ENCODE results near the gene TSPAN7. TPM values are rescaled to one million over a fixed set of nuclear protein-coding genes. Genes with fewer than 3 reads are reported as not detected.

Gene TSPAN7
- total RNA-seq, 1 donor from 2014 or later = 54.6 TPM

DNA sequence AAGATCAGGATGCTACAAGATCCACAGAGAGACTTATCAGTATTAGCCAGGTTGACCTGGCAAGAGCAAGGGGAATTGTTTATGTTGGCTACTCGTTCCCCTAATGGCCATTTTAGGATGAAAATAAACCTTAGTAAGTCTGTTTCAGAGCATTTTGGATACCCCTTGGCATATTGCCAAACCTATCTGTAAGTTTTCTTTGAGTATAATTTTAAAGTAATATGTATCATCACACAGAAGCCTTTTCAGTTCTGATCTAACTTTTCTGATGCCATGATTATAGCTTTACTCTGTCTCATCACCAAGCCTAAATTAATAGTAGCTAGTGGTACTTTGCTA, 99.7 kb downstream of the TSPAN7 start:
- TF ChIP-seq, protein P1, sequence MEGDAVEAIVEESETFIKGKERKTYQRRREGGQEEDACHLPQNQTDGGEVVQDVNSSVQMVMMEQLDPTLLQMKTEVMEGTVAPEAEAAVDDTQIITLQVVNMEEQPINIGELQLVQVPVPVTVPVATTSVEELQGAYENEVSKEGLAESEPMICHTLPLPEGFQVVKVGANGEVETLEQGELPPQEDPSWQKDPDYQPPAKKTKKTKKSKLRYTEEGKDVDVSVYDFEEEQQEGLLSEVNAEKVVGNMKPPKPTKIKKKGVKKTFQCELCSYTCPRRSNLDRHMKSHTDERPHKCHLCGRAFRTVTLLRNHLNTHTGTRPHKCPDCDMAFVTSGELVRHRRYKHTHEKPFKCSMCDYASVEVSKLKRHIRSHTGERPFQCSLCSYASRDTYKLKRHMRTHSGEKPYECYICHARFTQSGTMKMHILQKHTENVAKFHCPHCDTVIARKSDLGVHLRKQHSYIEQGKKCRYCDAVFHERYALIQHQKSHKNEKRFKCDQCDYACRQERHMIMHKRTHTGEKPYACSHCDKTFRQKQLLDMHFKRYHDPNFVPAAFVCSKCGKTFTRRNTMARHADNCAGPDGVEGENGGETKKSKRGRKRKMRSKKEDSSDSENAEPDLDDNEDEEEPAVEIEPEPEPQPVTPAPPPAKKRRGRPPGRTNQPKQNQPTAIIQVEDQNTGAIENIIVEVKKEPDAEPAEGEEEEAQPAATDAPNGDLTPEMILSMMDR (IDR thresholded peaks at IDR 0.05) = no peak
- no peak overlapping the region for H3K4me3 ChIP-seq
- no peak for DNase-seq
- no peaks in the 10 kb centered on the region for H3K27me3 ChIP-seq (ENCODE audit: low read depth)
- no peaks in the 10 kb centered on the region for H3K4me1 ChIP-seq
- no peaks in the 10 kb centered on the region for H3K36me3 ChIP-seq
- no peak overlapping the region for H3K27ac ChIP-seq
- no peaks in the 10 kb centered on the region for H3K9me3 ChIP-seq
- intact Hi-C loops (cut with DNase I) = no loop called here
- ATAC-seq = no peak

DNA sequence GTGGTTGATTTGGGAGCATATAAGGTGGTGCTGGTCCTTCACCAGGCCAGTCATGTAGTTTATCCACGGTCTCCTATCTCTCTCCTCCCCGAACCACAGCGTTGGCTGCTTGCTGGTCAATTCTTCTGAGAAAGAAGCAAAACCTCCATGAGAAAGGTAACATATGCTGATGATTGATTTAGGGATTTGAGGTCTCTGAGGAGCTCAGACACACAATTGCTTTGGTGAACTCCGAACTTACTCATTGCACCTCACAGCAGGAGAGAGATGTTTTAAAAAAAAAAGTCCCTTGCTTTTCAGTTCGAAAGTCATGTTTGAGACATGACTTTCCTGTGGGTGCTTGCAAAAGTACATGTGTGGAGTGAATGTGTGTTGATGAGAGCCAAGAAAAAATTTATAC, 100.2 kb downstream of the TSPAN7 start:
- no peaks in the 10 kb centered on the region for H3K9me3 ChIP-seq
- intact Hi-C loops (cut with DNase I) = no loop called here
- H3K4me1 ChIP-seq = no peaks in the 10 kb centered on the region
- no peak overlapping the region for H3K4me3 ChIP-seq
- ATAC-seq (no peak), DNase-seq (no peak)
- TF ChIP-seq, protein P1 (IDR thresholded peaks at IDR 0.05) = no peak
- H3K36me3 ChIP-seq = no peaks in the 10 kb centered on the region
- H3K27ac ChIP-seq = no peak overlapping the region
- H3K27me3 ChIP-seq (ENCODE audit: low read depth) = no peaks in the 10 kb centered on the region

DNA sequence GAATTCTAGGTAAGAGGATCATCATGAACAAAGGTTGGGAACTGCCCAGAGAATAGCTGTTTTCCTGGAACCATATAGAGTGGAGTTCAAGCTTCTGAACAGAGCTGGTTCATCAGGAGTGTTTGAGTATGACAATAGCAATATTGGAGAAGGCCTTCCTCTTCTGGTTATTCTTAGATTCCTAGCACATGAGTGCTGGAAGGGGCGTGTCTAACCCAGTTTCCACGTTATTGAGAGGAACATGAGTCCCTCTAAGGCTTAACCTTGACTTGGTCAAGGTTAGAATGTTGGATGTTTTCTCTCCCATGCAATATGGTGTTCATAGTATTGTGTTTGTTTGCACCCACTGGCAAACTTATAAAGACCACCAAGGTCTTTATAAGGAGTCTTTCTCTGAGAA, 101.3 kb downstream of the TSPAN7 start:
- Histone ChIP-seq H3K9me3 (no peaks in the 10 kb centered on the region), H3K36me3 (no peaks in the 10 kb centered on the region), H3K27me3 (ENCODE audit: low read depth) (no peaks in the 10 kb centered on the region), H3K27ac (no peak overlapping the region), H3K4me3 (no peak overlapping the region), H3K4me1 (no peaks in the 10 kb centered on the region)
- no peak for ATAC-seq
- intact Hi-C loops (cut with DNase I) = no loop called here
- no peak for DNase-seq
- TF ChIP-seq, protein P1 (IDR thresholded peaks at IDR 0.05) = no peak

DNA sequence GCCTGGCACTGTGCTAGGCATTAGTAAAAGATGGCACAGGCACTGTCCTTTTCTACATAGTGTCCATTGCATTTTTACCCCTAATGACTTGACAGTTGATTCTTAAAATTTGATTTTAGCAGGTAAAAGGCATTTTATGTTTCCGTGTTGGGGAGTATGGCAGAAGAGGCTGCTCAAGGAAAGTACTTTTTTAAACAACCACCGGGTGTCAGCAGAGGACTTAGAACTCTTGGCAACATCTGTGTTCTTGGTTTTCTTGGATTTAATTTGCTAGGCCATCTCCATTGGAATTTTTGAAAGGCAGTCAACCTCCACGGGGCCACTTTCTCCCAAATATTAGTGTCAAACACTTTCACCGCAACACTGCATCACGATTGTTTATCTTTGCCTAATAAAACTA, 102.9 kb downstream of the TSPAN7 start:
- intact Hi-C loops (cut with DNase I) = no loop called here
- ATAC-seq = no peak

DNA sequence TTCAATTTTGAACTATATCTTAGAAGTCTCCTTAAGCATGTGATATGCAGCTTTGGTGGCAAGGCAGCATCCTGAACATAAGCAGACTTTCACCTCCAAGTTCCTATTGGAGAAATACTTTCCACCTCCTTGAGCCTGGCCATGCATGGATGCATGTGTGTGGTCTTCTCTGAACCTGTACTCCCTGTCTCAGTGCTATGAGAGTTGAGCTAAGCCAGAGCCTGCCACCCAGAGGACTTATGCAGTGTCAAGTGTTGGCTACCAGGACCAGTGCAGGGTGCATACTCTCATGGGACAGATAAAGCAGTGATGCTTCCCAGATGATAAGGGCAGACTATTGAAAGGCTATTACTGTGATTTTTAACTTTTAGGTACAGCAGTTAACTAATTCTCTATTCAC, 105.6 kb downstream of the TSPAN7 start:
- Histone ChIP-seq H3K27me3 (ENCODE audit: low read depth) (no peaks in the 10 kb centered on the region), H3K4me1 (no peaks in the 10 kb centered on the region), H3K27ac (no peak overlapping the region), H3K9me3 (no peaks in the 10 kb centered on the region), H3K36me3 (no peaks in the 10 kb centered on the region), H3K4me3 (no peak overlapping the region)
- TF ChIP-seq, protein P1 (IDR thresholded peaks at IDR 0.05) = no peak
- ATAC-seq (no peak), DNase-seq (no peak)
- intact Hi-C loops (cut with DNase I) = no loop called here

More for the DNA sequence above, 102.9 kb downstream of the TSPAN7 start:
- Histone ChIP-seq H3K4me1 (no peaks in the 10 kb centered on the region), H3K27me3 (ENCODE audit: low read depth) (no peaks in the 10 kb centered on the region), H3K9me3 (no peaks in the 10 kb centered on the region), H3K4me3 (no peak overlapping the region), H3K36me3 (no peaks in the 10 kb centered on the region), H3K27ac (no peak overlapping the region)
- DNase-seq = no peak
- TF ChIP-seq, protein P1 (IDR thresholded peaks at IDR 0.05) = peak; percentile 34

DNA sequence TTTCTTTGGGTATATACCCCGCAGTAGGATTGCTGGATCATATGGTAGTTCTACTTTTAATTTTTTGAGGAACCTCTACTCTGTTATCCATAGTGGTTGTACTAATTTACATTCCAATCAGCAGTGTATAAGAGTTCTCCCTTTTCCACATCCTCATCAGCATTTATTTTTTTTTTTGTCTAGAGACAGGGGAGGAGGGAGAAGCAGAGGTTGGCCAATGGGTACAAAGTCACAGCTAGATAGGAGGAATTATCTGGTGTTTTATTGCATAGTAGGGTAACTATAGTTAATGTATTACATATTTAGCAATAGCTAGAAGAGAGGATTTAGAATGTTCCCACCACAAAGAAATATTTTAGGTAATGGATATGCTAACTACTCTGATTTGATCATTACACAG, 107.4 kb downstream of the TSPAN7 start:
- Histone ChIP-seq H3K36me3 (no peaks in the 10 kb centered on the region), H3K4me3 (no peak overlapping the region), H3K9me3 (no peaks in the 10 kb centered on the region), H3K27ac (no peak overlapping the region), H3K27me3 (ENCODE audit: low read depth) (no peaks in the 10 kb centered on the region), H3K4me1 (no peaks in the 10 kb centered on the region)
- TF ChIP-seq, protein P1 (IDR thresholded peaks at IDR 0.05) = no peak
- intact Hi-C loops (cut with DNase I) = no loop called here
- DNase-seq (no peak), ATAC-seq (no peak)

All from lower lobe of right lung (tissue), 2 donors.